CD4-positive, alpha-beta memory T cell (primary cell): ENCODE results near the gene SNPH. TPM values are rescaled to one million over a fixed set of nuclear protein-coding genes. Genes with fewer than 3 reads are reported as not detected.
A peak's percentile ranks its signal among the peaks of the same experiment; 100 is the strongest.

ENCODE experiments used
- CTCF ChIA-PET: fragments of 350-600 bp; sonication (Branson Sonifier 250); formaldehyde crosslinking; loops from one replicate; lab custom pipeline; 2021; ENCODE audit warnings: inconsistent platforms; ENCODE audit not compliant: partially characterized antibody; lab: Charles Lee
- POLR2A ChIA-PET: fragments of 350-600 bp; sonication (Branson Sonifier 250); formaldehyde crosslinking; loops from one replicate; lab custom pipeline; 2021; ENCODE audit not compliant: partially characterized antibody; lab: Charles Lee
- DNase-seq, 5 donors: peaks; one replicate each; pipeline versions ENCODE4 v3.0.0 to v3.0.0-alpha.2; 2020 to 2022; ENCODE audit warnings: mixed read lengths in 1 of 5
- H3K27ac ChIP-seq: one replicate; pipeline ENCODE4 v1.7.0; 2013; ENCODE audit warnings: low read depth, low read length
- H3K27me3 ChIP-seq: 2 replicates; pipeline ENCODE4 v1.7.0; 2013; ENCODE audit warnings: mild to moderate bottlenecking, low read length, moderate library complexity; ENCODE audit not compliant: insufficient read depth
- H3K36me3 ChIP-seq: 2 replicates; pipeline ENCODE4 v1.7.0; 2013; ENCODE audit warnings: mild to moderate bottlenecking, low read length, moderate library complexity; ENCODE audit not compliant: insufficient read depth
- H3K4me1 ChIP-seq: 2 replicates; pipeline ENCODE4 v1.7.0; 2013; ENCODE audit warnings: mild to moderate bottlenecking, low read length, moderate library complexity; ENCODE audit not compliant: insufficient read depth
- H3K4me3 ChIP-seq, 2 donors: one replicate each; pipeline ENCODE4 v1.7.0; 2013; ENCODE audit warnings: low read length in 2 of 2, mild to moderate bottlenecking in 1 of 2
- H3K9me3 ChIP-seq, 2 donors: one replicate each; pipeline ENCODE4 v1.7.0; 2013; ENCODE audit warnings: low read length in 2 of 2, control low read depth in 1 of 2; ENCODE audit not compliant: control insufficient read depth in 1 of 2
- H3K27ac Mint-ChIP-seq, 7 donors: one replicate each; pipeline ENCODE4 v1.8.0; 2020 to 2021; ENCODE audit warnings: mixed read lengths in 7 of 7, mild to moderate bottlenecking in 6 of 7, inconsistent platforms in 3 of 7, moderate library complexity in 3 of 7
- H3K27me3 Mint-ChIP-seq, 2 donors: one replicate each; pipeline ENCODE4 v1.8.0; 2020 to 2021; ENCODE audit warnings: mixed read lengths in 2 of 2
- H3K36me3 Mint-ChIP-seq, 2 donors: one replicate each; pipeline ENCODE4 v1.8.0; 2020 to 2021; ENCODE audit warnings: mixed read lengths in 2 of 2, inconsistent platforms in 1 of 2, mild to moderate bottlenecking in 1 of 2
- H3K4me1 Mint-ChIP-seq, 4 donors: one replicate each; pipeline ENCODE4 v1.8.0; 2020 to 2021; ENCODE audit warnings: mixed read lengths in 4 of 4, mild to moderate bottlenecking in 1 of 4
- H3K4me3 Mint-ChIP-seq, 8 donors: one replicate each; pipeline ENCODE4 v1.8.0; 2020 to 2021; ENCODE audit warnings: mixed read lengths in 8 of 8, mild to moderate bottlenecking in 7 of 8, moderate library complexity in 6 of 8, inconsistent platforms in 3 of 8
- H3K9me3 Mint-ChIP-seq, 8 donors: one replicate each; pipeline ENCODE4 v1.8.0; 2020 to 2021; ENCODE audit warnings: mixed read lengths in 8 of 8, mild to moderate bottlenecking in 5 of 8, inconsistent platforms in 3 of 8, moderate library complexity in 1 of 8
- intact Hi-C: fragments of 100-400 bp; cut with micrococcal nuclease; formaldehyde crosslinking; loops from one replicate; pipeline ENCODE4 v1.15.1; 2023
- polyA plus RNA-seq, 2 donors: library from polyadenylated mRNA; unstranded; fragments of 300-500 nt; fragmentation: Illumina TruSeq; gene quantifications; one replicate each; pipeline ENCODE4 v1.2.3, GENCODE V29; 2021
- total RNA-seq, 2 experiments: library from RNA; stranded (reverse); gene quantifications; one replicate each; pipeline ENCODE4 v1.2.3, GENCODE V29; 2021

Gene SNPH
- total and polyA plus RNA-seq, 4 experiments from 2014 or later: 2.5 to 15.9 (median 10.4) TPM

- H3K27ac ChIP-seq: no peak overlapping the region
- Mint-ChIP-seq H3K36me3 (peaks cover 1 to 7% of the 10 kb centered on the region in 2 donors), H3K27me3 (no peaks in the 10 kb centered on the region), H3K9me3 (no peaks in the 10 kb centered on the region), H3K4me1 (peaks cover 22 to 48% (median 40%) of the 10 kb centered on the region in 4 donors), H3K4me3 (no peak overlapping the region), H3K27ac (peak overlapping the region in 3 of 7 donors; percentile 8 to 31 (median 17))
- H3K9me3 ChIP-seq: no peaks in the 10 kb centered on the region
- H3K27me3 ChIP-seq: no peaks in the 10 kb centered on the region
- CTCF ChIA-PET: interaction anchor here (1.0 to 1.7 kb wide), 4 partner anchors 9 to 153 kb away, joined by 3 to 6 read pairs (median 4); no protein-coding TSS in a partner anchor
- DNase-seq: no peak
- H3K4me3 ChIP-seq: no peak overlapping the region
- no peaks in the 10 kb centered on the region for H3K36me3 ChIP-seq
- POLR2A ChIA-PET: interaction anchor here (0.7 to 1.5 kb wide), 2 partner anchors 11 to 18 kb away, joined by 3 to 5 read pairs; partner anchors contain the start of gene SNPH
- intact Hi-C loops: no loop called here
- H3K4me1 ChIP-seq: peaks cover 26% of the 10 kb centered on the region
These were observed 17.7 kb downstream of the SNPH start for GRCh38 chr20:1283522-1284510.

- H3K4me1 Mint-ChIP-seq: peaks cover 24 to 47% (median 38%) of the 10 kb centered on the region in 4 donors
- CTCF ChIA-PET: interaction anchor here (0.9 kb wide), 1 partner anchor 491 kb away, joined by 3 read pairs; no protein-coding TSS in a partner anchor
- peaks cover 26% of the 10 kb centered on the region for H3K4me1 ChIP-seq
These were observed 20.4 kb downstream of the SNPH start for GRCh38 chr20:1286267-1287024.

GRCh38 chr20:1287306-1287705 is 21.2 kb downstream of the SNPH start:
- H3K9me3 Mint-ChIP-seq: no peaks in the 10 kb centered on the region
- no peaks in the 10 kb centered on the region for H3K27me3 ChIP-seq
- H3K4me3 ChIP-seq: no peak overlapping the region
- ChIA-PET POLR2A (interaction anchor here (0.8 to 2.6 kb wide), 4 partner anchors 16 to 38 kb away, joined by 3 to 9 read pairs (median 4); partner anchors contain the start of gene SNPH), CTCF (interaction anchor here (0.9 kb wide), 1 partner anchor 490 kb away, joined by 3 read pairs; no protein-coding TSS in a partner anchor)
- intact Hi-C loops: no loop called here
- peaks cover 26% of the 10 kb centered on the region for H3K4me1 ChIP-seq
- H3K4me1 Mint-ChIP-seq: peaks cover 24 to 45% (median 39%) of the 10 kb centered on the region in 4 donors
- no peaks in the 10 kb centered on the region for H3K27me3 Mint-ChIP-seq
- no peaks in the 10 kb centered on the region for H3K36me3 Mint-ChIP-seq
- no peak overlapping the region for H3K27ac ChIP-seq
- no peak for DNase-seq
- H3K4me3 Mint-ChIP-seq: peak overlapping the region; percentile 13 to 87 (median 76)
- H3K27ac Mint-ChIP-seq: peak overlapping the region; percentile 28 to 94 (median 89)
- no peaks in the 10 kb centered on the region for H3K36me3 ChIP-seq
- H3K9me3 ChIP-seq: no peaks in the 10 kb centered on the region

More at GRCh38 chr20:1286267-1287024, 20.4 kb downstream of the SNPH start:
- H3K36me3 ChIP-seq: no peaks in the 10 kb centered on the region
- Mint-ChIP-seq H3K9me3 (no peaks in the 10 kb centered on the region), H3K36me3 (peaks cover 0 to 3% of the 10 kb centered on the region in 2 donors), H3K4me3 (peak overlapping the region; percentile 9 to 87 (median 61)), H3K27ac (peak overlapping the region; percentile 28 to 94 (median 89)), H3K27me3 (no peaks in the 10 kb centered on the region)
- H3K27ac ChIP-seq: no peak overlapping the region
- POLR2A ChIA-PET: interaction anchor here (0.8 to 2.6 kb wide), 4 partner anchors 15 to 39 kb away, joined by 3 to 9 read pairs (median 4); partner anchors contain the start of gene SNPH
- H3K4me3 ChIP-seq: peak overlapping the region in 1 of 2 donors; percentile 33
- no peaks in the 10 kb centered on the region for H3K9me3 ChIP-seq
- intact Hi-C loops: loop anchor here (1.0 kb wide), 1 partner anchor 20 kb away; the partner anchor contains the start of gene SNPH
- peak; percentile 24 to 52 (median 31) for DNase-seq
- no peaks in the 10 kb centered on the region for H3K27me3 ChIP-seq

GRCh38 chr20:1287787-1288569 is 21.9 kb downstream of the SNPH start:
- Histone ChIP-seq H3K27me3 (no peaks in the 10 kb centered on the region), H3K4me3 (no peak overlapping the region), H3K36me3 (no peaks in the 10 kb centered on the region), H3K9me3 (no peaks in the 10 kb centered on the region), H3K4me1 (peaks cover 26% of the 10 kb centered on the region), H3K27ac (no peak overlapping the region)
- CTCF ChIA-PET: interaction anchor here (0.9 kb wide), 1 partner anchor 489 kb away, joined by 3 read pairs; no protein-coding TSS in a partner anchor
- Mint-ChIP-seq H3K27me3 (no peaks in the 10 kb centered on the region), H3K4me1 (peaks cover 24 to 50% (median 42%) of the 10 kb centered on the region in 4 donors), H3K9me3 (no peaks in the 10 kb centered on the region), H3K4me3 (no peak overlapping the region), H3K27ac (peak overlapping the region in 5 of 7 donors; percentile 19 to 94 (median 73)), H3K36me3 (no peaks in the 10 kb centered on the region)
- DNase-seq: no peak
- intact Hi-C loops: no loop called here
- POLR2A ChIA-PET: interaction anchor here (1.6 to 2.6 kb wide), 2 partner anchors 22 to 37 kb away, joined by 6 to 9 read pairs; partner anchors contain the start of gene SNPH

GRCh38 chr20:1291191-1291741 is 25.2 kb downstream of the SNPH start:
- H3K27ac ChIP-seq: no peak overlapping the region
- no peaks in the 10 kb centered on the region for H3K27me3 Mint-ChIP-seq
- ChIA-PET CTCF (no interaction called here), POLR2A (interaction anchor here (0.8 kb wide), 1 partner anchor 10 kb away, joined by 3 read pairs; no protein-coding TSS in a partner anchor)
- no peak overlapping the region for H3K4me3 Mint-ChIP-seq
- H3K4me1 ChIP-seq: peaks cover 17% of the 10 kb centered on the region
- DNase-seq: no peak
- no peaks in the 10 kb centered on the region for H3K9me3 ChIP-seq
- H3K27me3 ChIP-seq: no peaks in the 10 kb centered on the region
- H3K9me3 Mint-ChIP-seq: no peaks in the 10 kb centered on the region
- peaks cover 15 to 23% (median 20%) of the 10 kb centered on the region in 4 donors for H3K4me1 Mint-ChIP-seq
- no peaks in the 10 kb centered on the region for H3K36me3 Mint-ChIP-seq
- intact Hi-C loops: no loop called here
- peak overlapping the region in 2 of 7 donors; percentile 12 to 24 for H3K27ac Mint-ChIP-seq
- no peak overlapping the region for H3K4me3 ChIP-seq
- no peaks in the 10 kb centered on the region for H3K36me3 ChIP-seq

GRCh38 chr20:1292620-1293019 is 26.5 kb downstream of the SNPH start:
- no peaks in the 10 kb centered on the region for H3K9me3 ChIP-seq
- H3K36me3 Mint-ChIP-seq: peaks cover under 1 to 8% of the 10 kb centered on the region in 2 donors
- no peaks in the 10 kb centered on the region for H3K27me3 ChIP-seq
- peak overlapping the region in 3 of 7 donors; percentile 9 to 67 (median 51) for H3K27ac Mint-ChIP-seq
- POLR2A ChIA-PET: no interaction called here
- intact Hi-C loops: no loop called here
- DNase-seq: no peak
- H3K27me3 Mint-ChIP-seq: no peaks in the 10 kb centered on the region
- H3K9me3 Mint-ChIP-seq: no peaks in the 10 kb centered on the region
- H3K4me1 ChIP-seq: peaks cover 4% of the 10 kb centered on the region
- CTCF ChIA-PET: interaction anchor here (1.0 kb wide), 1 partner anchor 145 kb away, joined by 4 read pairs; no protein-coding TSS in a partner anchor
- H3K36me3 ChIP-seq: no peaks in the 10 kb centered on the region
- H3K27ac ChIP-seq: no peak overlapping the region
- no peak overlapping the region for H3K4me3 ChIP-seq
- H3K4me3 Mint-ChIP-seq: no peak overlapping the region
- peaks cover 2 to 12% (median 6%) of the 10 kb centered on the region in 4 donors for H3K4me1 Mint-ChIP-seq
